ENCODE data around the gene CCDC33. TPM values are rescaled to one million over a fixed set of nuclear protein-coding genes. Genes with fewer than 3 reads are reported as not detected.

Gene CCDC33
- total and polyA plus RNA-seq, 2 experiments from 2014 or later = 2.6 to 2.8 TPM

DNA sequence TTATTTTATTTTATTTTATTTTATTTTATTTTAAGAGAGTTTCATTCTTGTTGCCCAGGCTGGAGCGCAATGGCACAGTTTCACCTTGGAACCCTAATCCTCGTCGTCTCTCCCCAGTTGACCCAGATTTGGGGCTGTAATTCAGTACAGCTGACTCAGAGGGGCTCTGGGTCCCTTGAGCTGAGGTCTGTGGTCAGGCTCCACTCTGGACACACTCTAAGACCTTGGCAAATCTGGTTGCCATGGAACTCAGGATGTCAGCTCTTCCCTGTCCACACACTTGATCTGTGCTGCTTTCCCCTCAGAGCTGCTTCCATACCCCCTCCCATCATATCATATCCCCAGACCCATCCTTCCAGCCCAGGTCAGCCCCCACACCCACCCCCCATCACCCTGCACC is 132.0 kb downstream of the CCDC33 start (continued):
- TF ChIP-seq, protein P1, sequence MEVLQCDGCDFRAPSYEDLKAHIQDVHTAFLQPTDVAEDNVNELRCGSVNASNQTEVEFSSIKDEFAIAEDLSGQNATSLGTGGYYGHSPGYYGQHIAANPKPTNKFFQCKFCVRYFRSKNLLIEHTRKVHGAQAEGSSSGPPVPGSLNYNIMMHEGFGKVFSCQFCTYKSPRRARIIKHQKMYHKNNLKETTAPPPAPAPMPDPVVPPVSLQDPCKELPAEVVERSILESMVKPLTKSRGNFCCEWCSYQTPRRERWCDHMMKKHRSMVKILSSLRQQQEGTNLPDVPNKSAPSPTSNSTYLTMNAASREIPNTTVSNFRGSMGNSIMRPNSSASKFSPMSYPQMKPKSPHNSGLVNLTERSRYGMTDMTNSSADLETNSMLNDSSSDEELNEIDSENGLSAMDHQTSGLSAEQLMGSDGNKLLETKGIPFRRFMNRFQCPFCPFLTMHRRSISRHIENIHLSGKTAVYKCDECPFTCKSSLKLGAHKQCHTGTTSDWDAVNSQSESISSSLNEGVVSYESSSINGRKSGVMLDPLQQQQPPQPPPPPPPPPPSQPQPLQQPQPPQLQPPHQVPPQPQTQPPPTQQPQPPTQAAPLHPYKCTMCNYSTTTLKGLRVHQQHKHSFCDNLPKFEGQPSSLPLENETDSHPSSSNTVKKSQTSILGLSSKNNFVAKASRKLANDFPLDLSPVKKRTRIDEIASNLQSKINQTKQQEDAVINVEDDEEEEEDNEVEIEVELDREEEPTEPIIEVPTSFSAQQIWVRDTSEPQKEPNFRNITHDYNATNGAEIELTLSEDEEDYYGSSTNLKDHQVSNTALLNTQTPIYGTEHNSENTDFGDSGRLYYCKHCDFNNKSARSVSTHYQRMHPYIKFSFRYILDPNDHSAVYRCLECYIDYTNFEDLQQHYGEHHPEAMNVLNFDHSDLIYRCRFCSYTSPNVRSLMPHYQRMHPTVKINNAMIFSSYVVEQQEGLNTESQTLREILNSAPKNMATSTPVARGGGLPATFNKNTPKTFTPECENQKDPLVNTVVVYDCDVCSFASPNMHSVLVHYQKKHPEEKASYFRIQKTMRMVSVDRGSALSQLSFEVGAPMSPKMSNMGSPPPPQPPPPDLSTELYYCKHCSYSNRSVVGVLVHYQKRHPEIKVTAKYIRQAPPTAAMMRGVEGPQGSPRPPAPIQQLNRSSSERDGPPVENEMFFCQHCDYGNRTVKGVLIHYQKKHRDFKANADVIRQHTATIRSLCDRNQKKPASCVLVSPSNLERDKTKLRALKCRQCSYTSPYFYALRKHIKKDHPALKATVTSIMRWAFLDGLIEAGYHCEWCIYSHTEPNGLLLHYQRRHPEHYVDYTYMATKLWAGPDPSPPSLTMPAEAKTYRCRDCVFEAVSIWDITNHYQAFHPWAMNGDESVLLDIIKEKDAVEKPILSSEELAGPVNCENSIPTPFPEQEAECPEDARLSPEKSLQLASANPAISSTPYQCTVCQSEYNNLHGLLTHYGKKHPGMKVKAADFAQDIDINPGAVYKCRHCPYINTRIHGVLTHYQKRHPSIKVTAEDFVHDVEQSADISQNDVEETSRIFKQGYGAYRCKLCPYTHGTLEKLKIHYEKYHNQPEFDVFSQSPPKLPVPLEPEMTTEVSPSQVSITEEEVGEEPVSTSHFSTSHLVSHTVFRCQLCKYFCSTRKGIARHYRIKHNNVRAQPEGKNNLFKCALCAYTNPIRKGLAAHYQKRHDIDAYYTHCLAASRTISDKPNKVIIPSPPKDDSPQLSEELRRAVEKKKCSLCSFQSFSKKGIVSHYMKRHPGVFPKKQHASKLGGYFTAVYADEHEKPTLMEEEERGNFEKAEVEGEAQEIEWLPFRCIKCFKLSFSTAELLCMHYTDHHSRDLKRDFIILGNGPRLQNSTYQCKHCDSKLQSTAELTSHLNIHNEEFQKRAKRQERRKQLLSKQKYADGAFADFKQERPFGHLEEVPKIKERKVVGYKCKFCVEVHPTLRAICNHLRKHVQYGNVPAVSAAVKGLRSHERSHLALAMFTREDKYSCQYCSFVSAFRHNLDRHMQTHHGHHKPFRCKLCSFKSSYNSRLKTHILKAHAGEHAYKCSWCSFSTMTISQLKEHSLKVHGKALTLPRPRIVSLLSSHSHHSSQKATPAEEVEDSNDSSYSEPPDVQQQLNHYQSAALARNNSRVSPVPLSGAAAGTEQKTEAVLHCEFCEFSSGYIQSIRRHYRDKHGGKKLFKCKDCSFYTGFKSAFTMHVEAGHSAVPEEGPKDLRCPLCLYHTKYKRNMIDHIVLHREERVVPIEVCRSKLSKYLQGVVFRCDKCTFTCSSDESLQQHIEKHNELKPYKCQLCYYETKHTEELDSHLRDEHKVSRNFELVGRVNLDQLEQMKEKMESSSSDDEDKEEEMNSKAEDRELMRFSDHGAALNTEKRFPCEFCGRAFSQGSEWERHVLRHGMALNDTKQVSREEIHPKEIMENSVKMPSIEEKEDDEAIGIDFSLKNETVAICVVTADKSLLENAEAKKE (CRISPR knock-in tag; IDR thresholded peaks at IDR 0.05) = no peak
- TF ChIP-seq CREB1 (CRISPR knock-in tag; IDR thresholded peaks at IDR 0.05; ENCODE audit: low read depth) (no peak), ZNF114 (CRISPR knock-in tag; IDR thresholded peaks at IDR 0.05) (no peak), NANOG (IDR thresholded peaks at IDR 0.05; ENCODE audit: borderline replicate concordance) (no peak), STAT1 (IDR thresholded peaks at IDR 0.05; ENCODE audit: unreplicated experiment) (no peak)

DNA sequence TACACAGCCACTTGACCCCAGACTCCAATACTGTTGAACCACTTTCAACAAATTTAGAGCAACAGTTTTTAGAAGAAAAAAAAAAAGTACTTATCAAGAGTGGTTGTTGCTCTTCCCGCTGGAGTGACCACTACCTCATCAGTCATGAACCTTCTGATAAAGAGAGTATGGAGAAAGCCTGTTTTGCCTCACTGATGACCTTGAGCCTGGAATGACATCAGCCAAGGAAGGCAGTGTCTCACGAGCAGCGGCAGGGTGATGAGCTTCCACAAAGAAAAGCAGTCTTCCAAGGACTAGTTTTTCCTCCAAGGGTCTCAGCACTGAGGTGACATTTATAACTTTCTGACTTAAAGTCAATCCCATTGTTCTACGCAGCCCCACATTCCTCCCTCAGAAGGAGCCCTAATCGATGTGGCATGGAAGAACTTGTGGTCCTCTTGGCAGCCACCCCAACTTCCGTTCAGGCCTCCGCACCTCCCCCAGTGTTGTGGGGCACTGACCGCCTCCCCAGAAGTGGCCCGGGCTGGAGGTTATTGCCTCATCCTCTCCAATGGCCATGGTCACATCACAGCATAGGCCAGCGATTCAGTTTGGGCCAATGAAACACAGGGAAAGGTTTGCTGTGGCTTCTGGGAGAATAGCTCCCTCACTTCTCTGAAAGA is 133.1 kb downstream of the CCDC33 start:
- no peak overlapping the region for H3K27ac Mint-ChIP-seq
- no peaks in the 10 kb centered on the region for H3K79me2 ChIP-seq (replicated peaks; ENCODE audit: insufficient read depth)
- DNase-seq (ENCODE audit: low spot score) (no peak), ATAC-seq (no peak)
- no peak overlapping the region for H3K4me3 ChIP-seq
- H3K27ac ChIP-seq (ENCODE audit: low read depth) = no peak overlapping the region
- H3K4me2 ChIP-seq = no peak overlapping the region
- H3K27me3 Mint-ChIP-seq (ENCODE audit: insufficient read depth, low read depth, poor library complexity) = peaks cover 29% of the 10 kb centered on the region
- H3F3A ChIP-seq (replicated peaks; ENCODE audit: low read depth) = 0 out of 2 replicates have a peak, but pooled peaks cover 5% of the 10 kb centered on the region
- peaks cover 13% of the 10 kb centered on the region for H3K4me1 Mint-ChIP-seq
- no peaks in the 10 kb centered on the region for H4K20me1 ChIP-seq (replicated peaks; ENCODE audit: insufficient read depth)
- no peaks in the 10 kb centered on the region for H3K36me3 Mint-ChIP-seq (ENCODE audit: low read depth)
- no peaks in the 10 kb centered on the region for H3K36me3 ChIP-seq (ENCODE audit: insufficient read depth)
- H3K4me3 Mint-ChIP-seq = no peak overlapping the region
- no peaks in the 10 kb centered on the region for H3K9me2 ChIP-seq (ENCODE audit: insufficient read depth)
- H2AFZ ChIP-seq = no peak overlapping the region
- H3K4me1 ChIP-seq (ENCODE audit: insufficient read depth) = peaks cover 26% of the 10 kb centered on the region
- peaks cover 33% of the 10 kb centered on the region for H3K27me3 ChIP-seq (ENCODE audit: insufficient read depth)
- no peaks in the 10 kb centered on the region for H3K9me3 Mint-ChIP-seq
- TF ChIP-seq CREB1 (CRISPR knock-in tag; IDR thresholded peaks at IDR 0.05; ENCODE audit: low read depth) (no peak), ZNF331 (CRISPR knock-in tag; IDR thresholded peaks at IDR 0.05; ENCODE audit: low read depth) (no peak), JUNB (IDR thresholded peaks at IDR 0.05; ENCODE audit: unreplicated experiment) (no peak), NANOG (IDR thresholded peaks at IDR 0.05; ENCODE audit: borderline replicate concordance) (no peak)
- TF ChIP-seq, protein P2, sequence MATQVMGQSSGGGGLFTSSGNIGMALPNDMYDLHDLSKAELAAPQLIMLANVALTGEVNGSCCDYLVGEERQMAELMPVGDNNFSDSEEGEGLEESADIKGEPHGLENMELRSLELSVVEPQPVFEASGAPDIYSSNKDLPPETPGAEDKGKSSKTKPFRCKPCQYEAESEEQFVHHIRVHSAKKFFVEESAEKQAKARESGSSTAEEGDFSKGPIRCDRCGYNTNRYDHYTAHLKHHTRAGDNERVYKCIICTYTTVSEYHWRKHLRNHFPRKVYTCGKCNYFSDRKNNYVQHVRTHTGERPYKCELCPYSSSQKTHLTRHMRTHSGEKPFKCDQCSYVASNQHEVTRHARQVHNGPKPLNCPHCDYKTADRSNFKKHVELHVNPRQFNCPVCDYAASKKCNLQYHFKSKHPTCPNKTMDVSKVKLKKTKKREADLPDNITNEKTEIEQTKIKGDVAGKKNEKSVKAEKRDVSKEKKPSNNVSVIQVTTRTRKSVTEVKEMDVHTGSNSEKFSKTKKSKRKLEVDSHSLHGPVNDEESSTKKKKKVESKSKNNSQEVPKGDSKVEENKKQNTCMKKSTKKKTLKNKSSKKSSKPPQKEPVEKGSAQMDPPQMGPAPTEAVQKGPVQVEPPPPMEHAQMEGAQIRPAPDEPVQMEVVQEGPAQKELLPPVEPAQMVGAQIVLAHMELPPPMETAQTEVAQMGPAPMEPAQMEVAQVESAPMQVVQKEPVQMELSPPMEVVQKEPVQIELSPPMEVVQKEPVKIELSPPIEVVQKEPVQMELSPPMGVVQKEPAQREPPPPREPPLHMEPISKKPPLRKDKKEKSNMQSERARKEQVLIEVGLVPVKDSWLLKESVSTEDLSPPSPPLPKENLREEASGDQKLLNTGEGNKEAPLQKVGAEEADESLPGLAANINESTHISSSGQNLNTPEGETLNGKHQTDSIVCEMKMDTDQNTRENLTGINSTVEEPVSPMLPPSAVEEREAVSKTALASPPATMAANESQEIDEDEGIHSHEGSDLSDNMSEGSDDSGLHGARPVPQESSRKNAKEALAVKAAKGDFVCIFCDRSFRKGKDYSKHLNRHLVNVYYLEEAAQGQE (IDR thresholded peaks at IDR 0.05; ENCODE audit: unreplicated experiment) = no peak
- TF ChIP-seq, protein P3, sequence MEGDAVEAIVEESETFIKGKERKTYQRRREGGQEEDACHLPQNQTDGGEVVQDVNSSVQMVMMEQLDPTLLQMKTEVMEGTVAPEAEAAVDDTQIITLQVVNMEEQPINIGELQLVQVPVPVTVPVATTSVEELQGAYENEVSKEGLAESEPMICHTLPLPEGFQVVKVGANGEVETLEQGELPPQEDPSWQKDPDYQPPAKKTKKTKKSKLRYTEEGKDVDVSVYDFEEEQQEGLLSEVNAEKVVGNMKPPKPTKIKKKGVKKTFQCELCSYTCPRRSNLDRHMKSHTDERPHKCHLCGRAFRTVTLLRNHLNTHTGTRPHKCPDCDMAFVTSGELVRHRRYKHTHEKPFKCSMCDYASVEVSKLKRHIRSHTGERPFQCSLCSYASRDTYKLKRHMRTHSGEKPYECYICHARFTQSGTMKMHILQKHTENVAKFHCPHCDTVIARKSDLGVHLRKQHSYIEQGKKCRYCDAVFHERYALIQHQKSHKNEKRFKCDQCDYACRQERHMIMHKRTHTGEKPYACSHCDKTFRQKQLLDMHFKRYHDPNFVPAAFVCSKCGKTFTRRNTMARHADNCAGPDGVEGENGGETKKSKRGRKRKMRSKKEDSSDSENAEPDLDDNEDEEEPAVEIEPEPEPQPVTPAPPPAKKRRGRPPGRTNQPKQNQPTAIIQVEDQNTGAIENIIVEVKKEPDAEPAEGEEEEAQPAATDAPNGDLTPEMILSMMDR (conservative IDR thresholded peaks at IDR 0.05; ENCODE audit: low read depth in 2 of 2) = no peak

All from GM23338 (cell line).